PC-3 (cell line): Measurements from ENCODE around the gene LIMS2.

Source experiments
- CTCF ChIP-seq: fragments of 300-600 bp; sonication (generic); conservative IDR thresholded peaks from 2 replicates; pipeline ENCODE4 v1.5.1; 2017; ENCODE audit warnings: antibody characterized with exemption, low read depth, mild to moderate bottlenecking, low read length
- EZH2 ChIP-seq: fragments of 300-600 bp; sonication (generic); IDR thresholded peaks from one replicate; pipeline ENCODE4 v1.6.1; 2017; ENCODE audit warnings: antibody characterized with exemption, mild to moderate bottlenecking, low read length; ENCODE audit not compliant: unreplicated experiment

- TF ChIP-seq EZH2 (no peak), CTCF (no peak)
Measured at GRCh38 chr2:127597984-127598380, 77.3 kb downstream of the LIMS2 start.
